Naive B cell (primary cell): ENCODE measurements around the gene KMT2C. TPM values are rescaled to one million over a fixed set of nuclear protein-coding genes. Genes with fewer than 3 reads are reported as not detected.
A peak's percentile ranks its signal among the peaks of the same experiment; 100 is the strongest.

Source experiments
- ATAC-seq, 2 donors: fragments of 150-1000 bp; cut with Tn5 transposase; 2 replicates each; pipeline ENCODE4 v1.10.0; 2021; ENCODE audit warnings: low read depth in 2 of 2, mild to moderate bottlenecking in 2 of 2, moderate library complexity in 2 of 2
- DNase-seq: peaks from one replicate; pipeline ENCODE4 v3.0.0; 2022
- H3K27ac Mint-ChIP-seq, 6 donors: one replicate each; pipeline ENCODE4 v1.8.0; 2020 to 2022; ENCODE audit warnings: mild to moderate bottlenecking in 6 of 6, mixed read lengths in 6 of 6, moderate library complexity in 5 of 6, inconsistent platforms in 2 of 6
- H3K27me3 Mint-ChIP-seq, 3 donors: one replicate each; pipeline ENCODE4 v1.8.0; 2021 to 2022; ENCODE audit warnings: mixed read lengths in 3 of 3, mild to moderate bottlenecking in 1 of 3
- H3K36me3 Mint-ChIP-seq, 2 donors: one replicate each; pipeline ENCODE4 v1.8.0; 2020 to 2022; ENCODE audit warnings: mixed read lengths in 2 of 2, inconsistent platforms in 1 of 2, mild to moderate bottlenecking in 1 of 2
- H3K4me1 Mint-ChIP-seq, 3 donors: one replicate each; pipeline ENCODE4 v1.8.0; 2020 to 2022; ENCODE audit warnings: mixed read lengths in 3 of 3, inconsistent platforms in 1 of 3, mild to moderate bottlenecking in 1 of 3, moderate library complexity in 1 of 3
- H3K4me3 Mint-ChIP-seq, 8 donors: one replicate each; pipeline ENCODE4 v1.8.0; 2020 to 2022; ENCODE audit warnings: mild to moderate bottlenecking in 8 of 8, mixed read lengths in 8 of 8, moderate library complexity in 8 of 8, inconsistent platforms in 2 of 8
- H3K9me3 Mint-ChIP-seq, 7 donors: one replicate each; pipeline ENCODE4 v1.8.0; 2020 to 2022; ENCODE audit warnings: mixed read lengths in 7 of 7, mild to moderate bottlenecking in 5 of 7, inconsistent platforms in 2 of 7, moderate library complexity in 1 of 7
- polyA plus RNA-seq, 6 donors: library from polyadenylated mRNA; unstranded; fragments of 300-500 nt; fragmentation: Illumina TruSeq; gene quantifications; one replicate each; pipeline ENCODE4 v1.2.3, GENCODE V29; 2021; ENCODE audit warnings: low read depth in 6 of 6

Gene KMT2C
- polyA plus RNA-seq, 6 donors from 2014 or later: 9.3 to 34.0 (median 16.3) TPM

- H3K27ac Mint-ChIP-seq: peak overlapping the region in 1 of 6 donors; percentile 43
- ATAC-seq (no peak), DNase-seq (no peak)
- H3K36me3 Mint-ChIP-seq: peaks cover 4 to 34% of the 10 kb centered on the region in 2 donors
- no peaks in the 10 kb centered on the region for H3K4me1 Mint-ChIP-seq
- H3K4me3 Mint-ChIP-seq: no peak overlapping the region
- no peaks in the 10 kb centered on the region for H3K27me3 Mint-ChIP-seq
- H3K9me3 Mint-ChIP-seq: no peaks in the 10 kb centered on the region
These were observed 298.3 kb downstream of the KMT2C start for GRCh38 chr7:152137476-152138025.

DNA sequence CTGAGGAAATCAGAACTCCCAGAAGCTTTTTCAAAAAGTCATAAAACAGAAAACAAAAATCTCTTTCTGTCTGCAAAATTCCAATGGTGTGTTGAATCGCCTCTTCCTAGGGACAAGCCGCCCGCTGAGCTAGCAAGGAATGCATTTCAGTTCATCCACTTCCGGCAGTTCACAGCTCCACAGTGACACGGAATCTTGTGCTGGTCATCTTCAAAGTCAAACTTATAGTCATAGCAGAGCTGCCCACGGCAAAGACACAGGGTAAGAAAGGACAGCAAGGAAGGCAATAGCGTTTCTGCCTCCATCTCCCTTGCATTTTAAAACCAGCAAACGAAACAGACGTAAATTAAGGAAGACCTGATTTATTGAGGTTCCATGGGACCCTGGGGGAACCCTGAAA, 299.1 kb downstream of the KMT2C start:
- peak overlapping the region in 1 of 8 donors; percentile 47 for H3K4me3 Mint-ChIP-seq

DNA sequence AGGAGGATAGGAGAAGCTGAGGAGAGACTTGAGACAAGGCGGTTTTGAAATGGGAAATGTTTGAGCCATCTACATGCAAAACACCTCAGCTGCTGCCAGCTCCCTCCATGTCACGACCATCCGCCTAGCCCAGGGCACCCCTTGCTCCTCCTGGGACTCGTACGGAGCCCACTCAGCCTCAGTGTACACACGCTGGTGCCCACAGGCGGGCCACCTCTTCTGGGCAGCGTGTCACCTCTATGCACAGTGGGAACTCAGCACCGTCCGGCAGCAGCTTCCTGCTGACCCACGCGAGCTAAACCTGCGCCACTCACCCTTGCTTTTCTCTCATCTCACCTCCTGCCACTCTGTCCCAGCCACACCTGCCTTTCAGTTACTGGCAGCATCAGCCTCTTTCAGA, 302.0 kb downstream of the KMT2C start:
- Mint-ChIP-seq H3K27ac (peak overlapping the region in 2 of 6 donors; percentile 74 to 84), H3K9me3 (no peaks in the 10 kb centered on the region), H3K4me1 (peaks cover 0 to 5% (median 0%) of the 10 kb centered on the region in 3 donors), H3K27me3 (no peaks in the 10 kb centered on the region), H3K36me3 (peaks cover 0 to 37% of the 10 kb centered on the region in 2 donors), H3K4me3 (no peak overlapping the region)
- DNase-seq (no peak), ATAC-seq (no peak)

More for the DNA sequence above, 299.1 kb downstream of the KMT2C start:
- no peak for DNase-seq
- Mint-ChIP-seq H3K9me3 (no peaks in the 10 kb centered on the region), H3K27ac (peak overlapping the region in 3 of 6 donors; percentile 9 to 62 (median 43)), H3K27me3 (no peaks in the 10 kb centered on the region), H3K36me3 (peaks cover 4 to 31% of the 10 kb centered on the region in 2 donors), H3K4me1 (peaks cover 0 to under 1% (median 0%) of the 10 kb centered on the region in 3 donors)
- ATAC-seq: no peak

DNA sequence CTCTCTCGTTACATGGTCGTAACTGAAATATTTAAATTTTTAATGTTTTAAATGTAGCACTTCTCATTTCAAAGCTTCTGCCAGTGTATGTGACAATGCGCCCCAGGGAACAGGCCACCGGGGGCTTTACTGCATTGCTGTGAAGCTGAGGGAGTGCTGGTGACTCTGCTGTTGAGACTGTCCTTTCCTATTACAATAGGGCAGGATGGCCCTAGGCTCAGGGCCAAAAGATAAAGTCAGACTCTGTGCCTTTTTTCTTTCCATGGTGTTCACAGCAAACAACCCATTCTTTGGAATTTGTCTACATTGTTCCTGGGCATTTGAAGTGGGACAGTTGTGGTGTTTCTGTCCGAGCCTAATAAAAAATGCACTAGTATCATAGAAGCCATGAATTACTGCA, 303.0 kb downstream of the KMT2C start:
- DNase-seq: no peak
- Mint-ChIP-seq H3K9me3 (peaks cover 0 to 1% (median 0%) of the 10 kb centered on the region in 7 donors), H3K27me3 (no peaks in the 10 kb centered on the region), H3K4me1 (peaks cover 0 to 5% (median 0%) of the 10 kb centered on the region in 3 donors), H3K27ac (no peak overlapping the region), H3K36me3 (peaks cover 2 to 34% of the 10 kb centered on the region in 2 donors), H3K4me3 (no peak overlapping the region)
- no peak for ATAC-seq

GRCh38 chr7:152131981-152132494, 303.8 kb downstream of the KMT2C start:
- peaks cover 0 to 5% (median 0%) of the 10 kb centered on the region in 3 donors for H3K4me1 Mint-ChIP-seq
- H3K27me3 Mint-ChIP-seq: no peaks in the 10 kb centered on the region
- ATAC-seq: no peak
- no peak overlapping the region for H3K4me3 Mint-ChIP-seq
- DNase-seq: no peak
- H3K36me3 Mint-ChIP-seq: peaks cover 7 to 42% of the 10 kb centered on the region in 2 donors
- H3K27ac Mint-ChIP-seq: peak overlapping the region in 1 of 6 donors; percentile 82
- H3K9me3 Mint-ChIP-seq: peaks cover 0 to 5% (median 0%) of the 10 kb centered on the region in 7 donors

DNA sequence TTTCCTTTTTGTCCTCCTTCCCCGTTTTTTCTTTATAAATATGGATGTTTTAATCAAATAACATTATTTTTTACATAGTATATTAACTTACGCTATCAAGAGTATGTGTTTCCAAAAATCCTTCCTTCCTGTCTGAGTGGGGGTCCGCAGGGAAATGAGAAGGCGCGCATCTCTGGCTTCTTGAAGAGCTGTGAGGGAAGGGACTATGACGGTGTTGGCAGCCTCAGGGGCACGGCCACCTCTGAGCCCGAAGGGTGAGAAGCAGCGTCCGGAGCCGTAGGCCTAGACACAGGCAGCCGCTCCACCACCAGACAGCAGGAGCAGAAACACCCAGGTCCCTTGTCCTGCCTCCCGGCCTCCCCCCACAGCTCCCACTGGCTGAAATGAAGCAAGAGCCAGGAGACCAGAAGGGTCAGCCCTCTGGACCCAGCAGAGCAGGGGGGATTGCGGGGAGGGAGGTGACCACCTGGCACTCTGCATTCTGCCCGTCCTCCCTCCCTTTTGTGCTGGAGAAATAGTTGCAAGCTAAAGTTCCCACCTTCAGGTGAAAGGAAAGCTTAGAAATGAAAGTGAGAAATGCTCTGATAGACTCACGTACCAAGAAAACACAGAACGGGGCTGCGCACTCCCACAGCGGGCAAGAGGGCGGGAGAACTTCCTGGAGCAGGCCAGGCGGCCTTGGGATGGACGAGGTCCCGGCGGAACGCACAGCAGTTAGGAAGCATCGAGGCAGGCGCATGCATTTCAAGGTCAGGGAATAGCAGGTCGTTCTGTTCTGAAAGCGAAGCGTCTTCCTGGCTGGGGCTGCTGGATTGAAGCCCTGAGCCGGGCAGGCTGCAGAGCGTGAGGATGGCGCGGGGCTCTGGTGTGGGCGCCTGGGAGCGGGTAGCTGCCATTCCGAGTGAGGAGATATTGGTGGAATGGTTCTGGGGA, 304.9 kb downstream of the KMT2C start:
- Mint-ChIP-seq H3K36me3 (peaks cover 7 to 41% of the 10 kb centered on the region in 2 donors), H3K4me3 (peak overlapping the region in 2 of 8 donors; percentile 13 to 29)

DNA sequence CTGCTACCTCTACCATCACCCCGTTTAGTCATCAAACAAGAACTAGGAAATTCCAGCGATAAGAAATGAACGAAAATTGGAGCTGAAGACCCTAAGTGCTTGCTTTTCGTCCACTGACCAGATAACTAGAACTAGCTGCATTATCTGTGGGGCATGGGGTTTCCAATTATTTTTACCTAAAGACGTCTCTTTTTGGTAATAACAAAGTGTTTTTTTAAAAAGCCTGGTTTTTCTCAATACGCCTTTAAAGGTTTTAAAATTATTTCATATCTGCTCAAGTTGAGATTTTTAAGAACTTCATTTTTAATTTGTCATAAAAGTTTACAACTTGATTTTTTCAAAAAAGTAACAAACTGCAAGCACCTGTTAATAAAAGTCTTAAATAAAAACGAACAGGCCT, 306.1 kb downstream of the KMT2C start:
- Mint-ChIP-seq H3K27me3 (no peaks in the 10 kb centered on the region), H3K4me1 (peaks cover 0 to 11% (median 4%) of the 10 kb centered on the region in 3 donors), H3K9me3 (peaks cover 0 to 8% (median 5%) of the 10 kb centered on the region in 7 donors), H3K27ac (peak overlapping the region in 1 of 6 donors; percentile 37), H3K4me3 (no peak overlapping the region), H3K36me3 (peaks cover 13 to 48% of the 10 kb centered on the region in 2 donors)
- DNase-seq: no peak
- ATAC-seq: no peak

More for the DNA sequence above, 304.9 kb downstream of the KMT2C start:
- peaks cover 0 to 5% (median 0%) of the 10 kb centered on the region in 7 donors for H3K9me3 Mint-ChIP-seq
- no peak for ATAC-seq
- H3K27me3 Mint-ChIP-seq: no peaks in the 10 kb centered on the region
- H3K27ac Mint-ChIP-seq: peak overlapping the region; percentile 58 to 95 (median 90)
- peaks cover 0 to 11% (median 4%) of the 10 kb centered on the region in 3 donors for H3K4me1 Mint-ChIP-seq
- no peak for DNase-seq

DNA sequence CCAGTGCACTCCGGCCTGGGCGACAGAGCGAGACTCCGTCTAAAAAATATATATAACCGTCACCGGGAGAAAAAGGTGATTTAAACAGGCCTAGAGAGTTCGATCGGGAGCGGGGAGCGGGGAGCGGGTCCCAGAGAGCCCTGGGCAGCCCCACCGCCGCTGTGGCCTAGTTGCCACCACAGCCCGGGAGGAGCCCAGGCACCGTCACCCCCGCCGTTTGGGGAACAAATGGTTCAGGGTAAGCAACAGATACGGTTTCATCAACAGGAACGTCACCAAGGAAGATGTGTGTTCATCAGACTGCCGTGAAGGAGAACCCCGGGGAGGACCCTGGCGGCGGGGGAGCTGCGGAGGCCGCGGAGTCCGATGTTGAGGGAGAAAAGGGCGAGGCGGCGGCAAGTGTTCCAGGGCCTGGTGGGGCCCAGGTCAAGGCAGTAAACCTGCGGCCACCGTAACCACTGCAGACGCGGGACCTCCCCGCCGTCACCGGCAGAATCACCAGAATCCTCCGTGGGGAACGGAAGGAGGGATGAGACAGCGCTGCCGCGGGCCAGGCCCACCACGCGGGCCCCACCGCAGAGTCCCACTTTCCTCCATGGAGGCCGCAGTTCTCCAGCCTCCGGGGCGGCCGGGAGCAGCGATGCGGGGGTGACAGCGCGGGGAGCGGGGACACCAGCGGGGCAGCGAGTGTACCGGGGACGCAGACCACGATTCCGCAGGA, 306.9 kb downstream of the KMT2C start:
- Mint-ChIP-seq H3K27ac (no peak overlapping the region), H3K9me3 (peaks cover 0 to 14% (median 7%) of the 10 kb centered on the region in 7 donors), H3K36me3 (peaks cover 20 to 52% of the 10 kb centered on the region in 2 donors), H3K27me3 (no peaks in the 10 kb centered on the region), H3K4me3 (no peak overlapping the region), H3K4me1 (peaks cover 0 to 11% (median 4%) of the 10 kb centered on the region in 3 donors)
- ATAC-seq (no peak), DNase-seq (no peak)

DNA sequence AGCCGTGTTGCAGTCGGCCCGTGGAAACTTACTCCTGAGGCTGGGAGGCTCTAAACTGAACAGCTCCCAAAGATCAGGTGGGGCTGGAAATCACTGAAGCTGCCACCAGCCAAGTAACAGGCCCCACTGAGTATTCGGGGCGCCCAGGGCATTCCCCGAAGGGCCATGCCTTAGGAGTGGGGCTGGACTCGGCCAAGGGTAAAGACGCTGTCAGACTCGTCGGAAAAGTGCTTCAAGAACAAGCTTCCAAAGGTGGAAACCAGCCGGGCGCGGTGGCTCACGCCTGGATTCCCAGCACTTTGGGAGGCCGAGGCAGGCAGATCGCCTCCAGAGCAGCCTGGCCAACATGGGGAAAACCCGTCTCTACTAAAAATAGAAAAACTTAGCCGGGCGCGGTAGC, 307.6 kb downstream of the KMT2C start:
- DNase-seq (no peak), ATAC-seq (no peak)
- Mint-ChIP-seq H3K27me3 (no peaks in the 10 kb centered on the region), H3K27ac (peak overlapping the region in 1 of 6 donors; percentile 50), H3K36me3 (peaks cover 25 to 55% of the 10 kb centered on the region in 2 donors), H3K4me1 (peaks cover 3 to 11% (median 4%) of the 10 kb centered on the region in 3 donors), H3K9me3 (peaks cover 0 to 14% (median 7%) of the 10 kb centered on the region in 7 donors), H3K4me3 (peak overlapping the region in 1 of 8 donors; percentile 6)

GRCh38 chr7:152127229-152127628, 308.6 kb downstream of the KMT2C start:
- peaks cover 4 to 11% (median 4%) of the 10 kb centered on the region in 3 donors for H3K4me1 Mint-ChIP-seq
- peaks cover 0 to 14% (median 7%) of the 10 kb centered on the region in 7 donors for H3K9me3 Mint-ChIP-seq
- no peak for ATAC-seq
- H3K4me3 Mint-ChIP-seq: no peak overlapping the region
- no peak for DNase-seq
- H3K27me3 Mint-ChIP-seq: no peaks in the 10 kb centered on the region
- H3K27ac Mint-ChIP-seq: no peak overlapping the region
- peaks cover 35 to 65% of the 10 kb centered on the region in 2 donors for H3K36me3 Mint-ChIP-seq

DNA sequence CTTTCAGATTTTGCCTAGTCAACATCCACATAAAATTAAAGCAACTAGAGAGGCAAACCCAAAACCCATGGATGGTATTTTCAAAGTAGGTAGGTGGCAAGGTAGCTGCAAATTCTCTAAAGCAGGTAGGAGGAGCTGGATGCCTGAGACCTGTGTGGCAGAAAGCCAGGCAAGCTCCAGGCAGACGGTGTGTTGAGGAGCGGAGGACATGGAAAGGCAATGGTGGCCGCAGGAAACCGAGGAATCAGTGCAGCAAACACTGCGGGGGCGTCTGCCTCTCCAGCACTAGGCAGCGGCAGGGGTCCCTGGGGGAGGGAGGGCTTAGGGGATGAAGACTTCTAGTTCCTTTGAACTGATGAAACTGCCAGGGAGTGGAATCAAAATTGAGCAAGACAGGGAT, 309.1 kb downstream of the KMT2C start:
- peaks cover 4 to 11% (median 4%) of the 10 kb centered on the region in 3 donors for H3K4me1 Mint-ChIP-seq
- DNase-seq (no peak), ATAC-seq (no peak)
- H3K27me3 Mint-ChIP-seq: no peaks in the 10 kb centered on the region
- H3K36me3 Mint-ChIP-seq: peaks cover 38 to 68% of the 10 kb centered on the region in 2 donors
- peaks cover 0 to 14% (median 7%) of the 10 kb centered on the region in 7 donors for H3K9me3 Mint-ChIP-seq
- H3K27ac Mint-ChIP-seq: peak overlapping the region in 2 of 6 donors; percentile 91
- no peak overlapping the region for H3K4me3 Mint-ChIP-seq

GRCh38 chr7:152122540-152122939, 313.3 kb downstream of the KMT2C start:
- Mint-ChIP-seq H3K9me3 (peaks cover 0 to 14% (median 6%) of the 10 kb centered on the region in 7 donors), H3K4me3 (no peak overlapping the region), H3K36me3 (peaks cover 51 to 80% of the 10 kb centered on the region in 2 donors), H3K4me1 (peaks cover 4 to 8% (median 6%) of the 10 kb centered on the region in 3 donors), H3K27ac (peak overlapping the region in 1 of 6 donors; percentile 77), H3K27me3 (no peaks in the 10 kb centered on the region)
- no peak for DNase-seq
- no peak for ATAC-seq

DNA sequence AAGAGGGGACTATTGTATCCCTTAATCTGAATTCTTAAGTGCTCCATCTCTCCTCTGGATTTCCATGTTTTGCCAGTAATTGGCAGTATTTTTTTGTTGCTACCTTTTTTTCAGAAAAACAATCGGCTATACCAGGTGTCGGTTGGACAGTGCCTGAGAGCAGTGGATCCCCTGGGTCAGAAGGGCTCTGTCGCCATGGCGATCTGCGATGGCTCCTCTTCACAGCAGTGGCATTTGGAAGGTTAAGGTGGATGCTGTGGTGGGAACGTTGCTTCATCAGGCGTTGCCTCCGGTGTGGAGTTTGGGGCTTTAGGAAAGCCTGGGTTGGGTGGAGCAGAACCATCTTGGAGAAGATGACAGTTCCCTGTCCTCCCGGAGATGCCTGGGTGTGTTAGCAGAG, 314.4 kb downstream of the KMT2C start:
- Mint-ChIP-seq H3K4me3 (no peak overlapping the region), H3K4me1 (peaks cover 0 to 8% (median 1%) of the 10 kb centered on the region in 3 donors), H3K27me3 (no peaks in the 10 kb centered on the region), H3K36me3 (peaks cover 49 to 69% of the 10 kb centered on the region in 2 donors), H3K9me3 (peaks cover 0 to 12% (median 6%) of the 10 kb centered on the region in 7 donors), H3K27ac (no peak overlapping the region)
- no peak for DNase-seq
- ATAC-seq: no peak
